Lung (tissue), 12 donors: Measurements from ENCODE around the gene SPRYD7. TPM values are rescaled to one million over a fixed set of nuclear protein-coding genes. Genes with fewer than 3 reads are reported as not detected.

Experiments used
- ATAC-seq: fragments of 200-7000 bp; cut with Tn5 transposase; one replicate; pipeline ENCODE4 v1.9.1; 2020; ENCODE audit warnings: moderate number of reproducible peaks; ENCODE audit not compliant: insufficient read depth, low FRiP score
- DNase-seq, 3 donors: peaks; one replicate each; pipeline ENCODE4 v3.0.0-alpha.2; 2013 to 2017
- H3K27ac ChIP-seq, 2 donors: one replicate each; pipeline ENCODE4 v1.5.1; 2013; ENCODE audit warnings: mild to moderate bottlenecking in 2 of 2, moderate library complexity in 2 of 2, control low read depth in 1 of 2, inconsistent platforms in 1 of 2, low read depth in 1 of 2, low read length in 1 of 2
- H3K27me3 ChIP-seq, 3 donors: one replicate each; pipeline ENCODE4 v1.5.1; 2013; ENCODE audit warnings: low read length in 2 of 3; ENCODE audit not compliant: control insufficient read depth in 3 of 3, insufficient read depth in 3 of 3
- H3K36me3 ChIP-seq, 4 donors: one replicate each; pipeline ENCODE4 v1.5.1; 2013; ENCODE audit warnings: low read length in 4 of 4, mild to moderate bottlenecking in 1 of 4, moderate library complexity in 1 of 4; ENCODE audit not compliant: control insufficient read depth in 4 of 4, insufficient read depth in 4 of 4
- H3K4me1 ChIP-seq, 5 donors: one replicate each; pipeline ENCODE4 v1.5.1; 2013; ENCODE audit warnings: low read length in 5 of 5, mild to moderate bottlenecking in 2 of 5, moderate library complexity in 1 of 5; ENCODE audit not compliant: control insufficient read depth in 5 of 5, insufficient read depth in 5 of 5
- H3K4me3 ChIP-seq: one replicate; pipeline ENCODE4 v1.5.1; 2013; ENCODE audit warnings: mild to moderate bottlenecking, control low read depth, moderate library complexity
- H3K9ac ChIP-seq, 2 donors: one replicate each; pipeline ENCODE4 v1.5.1; 2013; ENCODE audit warnings: low read length in 2 of 2, control low read depth in 1 of 2; ENCODE audit not compliant: insufficient read depth in 1 of 2
- H3K9me3 ChIP-seq, 4 donors: one replicate each; pipeline ENCODE4 v1.5.1; 2013; ENCODE audit warnings: low read length in 3 of 4, mild to moderate bottlenecking in 1 of 4, moderate library complexity in 1 of 4; ENCODE audit not compliant: control insufficient read depth in 4 of 4, insufficient read depth in 3 of 4
- WGBS, 2 donors: extraction: QIAGEN DNeasy Blood & Tissue Kit; methylation state at CpG; one replicate each; pipeline ENCODE4 v1.1.7; 2013; 5-methylcytosine and 5-hydroxymethylcytosine counted together
- polyA plus RNA-seq, 2 donors: library from polyadenylated mRNA; stranded (reverse); fragments of 200-250 nt; gene quantifications; one replicate each; pipeline ENCODE4 v1.2.1, GENCODE V29; 2013
- total RNA-seq, 2 donors: library from RNA; depleted of rRNA in 1 of 2; stranded (reverse); fragments of >200 nt in 1 of 2; gene quantifications; one replicate each; pipeline ENCODE4 v1.2.1, GENCODE V29; 2014 to 2021
- TF ChIP-seq, protein P1 (sequence below): IDR thresholded peaks from 2 replicates; pipeline ENCODE4 v1.5.1; 2012; ENCODE audit warnings: mild to moderate bottlenecking; ENCODE audit errors: control extremely low read depth, extremely low read depth
- donor health status: control.
- donor health status: control.
- donor health status: Bipolar disorder and iron deficiency.
- donor health status: healthy.
- donor health status: DM: yes; HTN: yes; CAD: no.

The SPRYD7 gene
- total and polyA plus RNA-seq, 4 donors: 8.2 to 16.8 (median 13.1) TPM

DNA sequence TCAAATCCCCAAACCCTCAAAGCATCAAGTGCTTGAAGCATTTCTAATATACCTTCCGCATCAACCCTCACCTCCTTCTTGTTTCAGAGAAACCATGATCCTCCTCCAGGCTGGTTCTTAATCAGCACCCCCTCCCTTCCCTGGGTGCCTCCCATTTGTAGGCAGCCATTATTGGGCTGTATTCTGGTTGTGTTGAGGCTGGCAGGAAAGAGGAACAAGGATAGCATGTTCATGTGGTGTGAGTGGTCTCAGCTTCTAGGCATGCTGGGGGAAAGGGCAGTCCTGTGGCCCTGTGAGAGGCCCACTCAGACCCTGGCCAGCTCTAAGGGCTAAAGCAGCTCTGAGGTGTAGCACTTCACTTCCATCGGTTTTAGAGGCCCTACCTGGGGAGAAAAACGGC, 41.9 kb upstream of the SPRYD7 start:
- WGBS, 2 donors: 58 to 75% methylated on average over 3 of the region's 3 CpGs
- no peaks in the 10 kb centered on the region for H3K27me3 ChIP-seq
- ATAC-seq: no peak

DNA sequence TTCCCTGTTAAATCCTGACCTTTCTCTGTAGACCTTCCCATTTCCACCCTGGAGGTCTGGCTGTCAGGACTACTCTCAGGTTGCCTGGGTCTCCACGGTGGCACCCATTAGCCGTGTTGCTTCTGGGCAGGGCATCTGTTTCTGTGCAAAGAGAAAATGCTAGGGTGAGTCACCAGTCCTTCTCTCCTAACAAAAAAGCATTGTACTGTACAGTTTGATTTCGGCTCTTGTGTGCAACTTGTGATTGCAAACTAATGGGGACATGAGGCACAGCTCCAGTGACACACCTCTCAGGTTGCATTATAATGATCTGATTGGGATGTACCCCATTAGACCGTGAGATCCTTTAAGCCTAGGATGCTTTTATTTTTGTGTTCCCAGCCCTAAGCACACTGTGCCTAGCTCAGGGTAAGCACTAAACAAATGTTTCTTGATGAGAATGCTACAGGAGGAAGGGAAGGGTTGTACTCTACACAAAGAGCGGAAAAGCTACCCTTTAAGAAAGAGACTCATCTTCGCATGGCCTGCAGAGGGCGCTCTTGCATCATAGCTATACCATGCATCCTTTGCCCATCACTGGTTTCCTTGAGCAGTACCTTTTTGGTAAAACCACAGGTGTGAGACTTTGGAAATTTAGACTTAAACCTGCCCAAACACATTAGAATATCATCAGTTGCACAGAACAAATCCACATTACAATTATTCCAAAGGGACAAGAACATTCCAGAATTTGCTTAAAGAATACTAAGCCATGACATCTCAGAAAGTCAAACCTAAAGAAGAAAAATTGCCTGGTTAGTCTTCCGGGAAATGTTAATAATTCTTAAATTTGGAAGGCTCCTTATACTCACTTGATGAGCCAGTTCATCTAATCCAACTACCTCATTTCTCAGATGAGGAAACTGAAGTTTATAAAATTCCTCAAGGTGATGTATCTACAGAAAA, 40.4 kb upstream of the SPRYD7 start:
- WGBS, 2 donors: 51 to 55% methylated on average over 8 of the region's 8 CpGs
- no peak overlapping the region for H3K27ac ChIP-seq
- H3K27me3 ChIP-seq: no peaks in the 10 kb centered on the region
- TF ChIP-seq, protein P1, sequence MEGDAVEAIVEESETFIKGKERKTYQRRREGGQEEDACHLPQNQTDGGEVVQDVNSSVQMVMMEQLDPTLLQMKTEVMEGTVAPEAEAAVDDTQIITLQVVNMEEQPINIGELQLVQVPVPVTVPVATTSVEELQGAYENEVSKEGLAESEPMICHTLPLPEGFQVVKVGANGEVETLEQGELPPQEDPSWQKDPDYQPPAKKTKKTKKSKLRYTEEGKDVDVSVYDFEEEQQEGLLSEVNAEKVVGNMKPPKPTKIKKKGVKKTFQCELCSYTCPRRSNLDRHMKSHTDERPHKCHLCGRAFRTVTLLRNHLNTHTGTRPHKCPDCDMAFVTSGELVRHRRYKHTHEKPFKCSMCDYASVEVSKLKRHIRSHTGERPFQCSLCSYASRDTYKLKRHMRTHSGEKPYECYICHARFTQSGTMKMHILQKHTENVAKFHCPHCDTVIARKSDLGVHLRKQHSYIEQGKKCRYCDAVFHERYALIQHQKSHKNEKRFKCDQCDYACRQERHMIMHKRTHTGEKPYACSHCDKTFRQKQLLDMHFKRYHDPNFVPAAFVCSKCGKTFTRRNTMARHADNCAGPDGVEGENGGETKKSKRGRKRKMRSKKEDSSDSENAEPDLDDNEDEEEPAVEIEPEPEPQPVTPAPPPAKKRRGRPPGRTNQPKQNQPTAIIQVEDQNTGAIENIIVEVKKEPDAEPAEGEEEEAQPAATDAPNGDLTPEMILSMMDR: peak; percentile 88
- DNase-seq: peak; percentile 66 to 84 (median 76)
- H3K36me3 ChIP-seq: no peaks in the 10 kb centered on the region
- peak; percentile 72 for ATAC-seq
- H3K9me3 ChIP-seq: no peaks in the 10 kb centered on the region
- H3K9ac ChIP-seq: no peak overlapping the region
- H3K4me1 ChIP-seq: peaks cover 0 to 3% (median 0%) of the 10 kb centered on the region in 5 donors
- no peak overlapping the region for H3K4me3 ChIP-seq

More for the DNA sequence above, 41.9 kb upstream of the SPRYD7 start:
- DNase-seq: no peak
- TF ChIP-seq, protein P1: no peak
- no peak overlapping the region for H3K27ac ChIP-seq
- peaks cover 0 to 3% (median 0%) of the 10 kb centered on the region in 5 donors for H3K4me1 ChIP-seq
- H3K9me3 ChIP-seq: no peaks in the 10 kb centered on the region
- H3K36me3 ChIP-seq: no peaks in the 10 kb centered on the region
- no peak overlapping the region for H3K9ac ChIP-seq
- H3K4me3 ChIP-seq: no peak overlapping the region

DNA sequence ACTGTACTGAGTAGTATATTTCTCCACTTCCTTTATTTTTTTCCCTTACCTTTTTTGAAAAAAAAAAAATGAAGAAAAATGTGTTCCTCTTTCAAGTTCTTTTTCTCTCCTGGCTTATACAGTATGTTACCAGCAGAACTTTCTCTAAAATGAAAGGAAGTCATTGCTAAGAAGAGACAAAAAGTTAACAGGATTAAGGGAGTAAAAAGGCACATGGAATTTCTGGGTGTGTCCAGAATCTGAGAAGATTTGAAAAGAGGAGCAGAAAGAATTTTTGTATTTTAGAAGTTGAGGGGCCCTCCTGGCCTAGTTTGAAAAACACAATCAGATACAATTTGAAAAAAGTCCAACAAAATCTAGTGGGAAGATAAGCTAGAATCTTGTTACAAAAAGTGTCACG, 39.7 kb upstream of the SPRYD7 start:
- TF ChIP-seq, protein P1: no peak
- no peak overlapping the region for H3K27ac ChIP-seq
- no peak for ATAC-seq
- H3K9ac ChIP-seq: no peak overlapping the region
- no peaks in the 10 kb centered on the region for H3K27me3 ChIP-seq
- H3K4me3 ChIP-seq: no peak overlapping the region
- WGBS, 2 donors: 87 to 92% methylated on average over 1 of the region's 1 CpG
- peaks cover 0 to 3% (median 0%) of the 10 kb centered on the region in 5 donors for H3K4me1 ChIP-seq
- H3K9me3 ChIP-seq: no peaks in the 10 kb centered on the region
- DNase-seq: no peak
- H3K36me3 ChIP-seq: peaks cover 0 to 2% (median 0%) of the 10 kb centered on the region in 4 donors
